K562 (cell line): ENCODE results near the gene ZCWPW1.

Experiments
- ESRRA ChIP-seq: fragments of 450-650 bp; IDR thresholded peaks from 2 replicates; pipeline ENCODE4 v1.6.1; 2014; ENCODE audit warnings: low read depth, mild to moderate bottlenecking, moderate library complexity, borderline replicate concordance
- FOXJ3 ChIP-seq: sonication (generic); formaldehyde crosslinking; IDR thresholded peaks from 2 replicates; pipeline ENCODE4 v1.4.0; 2020; ENCODE audit warnings: mild to moderate bottlenecking, missing genetic modification reagents
- FOXK2 ChIP-seq, 2 experiments: fragments of 450-650 bp; IDR thresholded peaks in 1 of 2; conservative IDR thresholded peaks in 1 of 2; 2 replicates each; pipeline ENCODE4 v1.6.1; 2016; ENCODE audit warnings: low read depth in 2 of 2, mild to moderate bottlenecking in 1 of 2
- SP1 ChIP-seq: sonication (generic); formaldehyde crosslinking; IDR thresholded peaks from 2 replicates; pipeline ENCODE4 v1.8.1; 2022; ENCODE audit warnings: mild to moderate bottlenecking, missing genetic modification reagents
- ZNF76 ChIP-seq: fragments of 250-450 bp; sonication (Bioruptor Pico); IDR thresholded peaks from 2 replicates; pipeline ENCODE4 v1.4.0; 2020; ENCODE audit warnings: mild to moderate bottlenecking, moderate library complexity, borderline replicate concordance
- TF ChIP-seq, protein P1 (sequence below), 3 experiments: IDR thresholded peaks in 2 of 3; conservative IDR thresholded peaks in 1 of 3; 2 replicates each; pipeline ENCODE4 v1.5.1; 2011 to 2012; ENCODE audit warnings: low read length in 3 of 3, mild to moderate bottlenecking in 3 of 3, control low read depth in 2 of 3, improper control_type of control experiment in 1 of 3, inconsistent platforms in 1 of 3, low read depth in 1 of 3, mixed read lengths in 1 of 3, moderate library complexity in 1 of 3; ENCODE audit not compliant: insufficient read depth in 2 of 3

DNA sequence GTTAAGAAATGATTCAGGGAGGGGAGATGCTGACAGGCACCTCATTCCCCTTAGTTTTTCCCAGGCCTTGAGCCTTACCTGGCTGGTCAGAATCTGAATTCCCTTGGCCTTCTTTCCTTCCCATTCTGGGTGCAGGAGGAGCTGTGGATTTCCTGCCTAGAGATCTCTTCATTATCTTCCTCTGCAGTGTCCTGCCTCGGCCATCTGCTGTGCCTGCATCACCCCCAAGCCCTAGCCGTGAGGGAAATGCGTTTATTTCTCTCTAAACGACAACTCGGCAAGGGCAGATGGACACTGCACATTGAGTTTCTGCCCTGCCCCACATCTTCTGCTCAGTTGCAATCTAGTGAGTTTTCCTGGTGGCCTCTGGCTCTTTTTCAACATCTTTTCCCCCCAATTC lies 26.7 kb downstream of the ZCWPW1 start:
- TF ChIP-seq, protein P1, sequence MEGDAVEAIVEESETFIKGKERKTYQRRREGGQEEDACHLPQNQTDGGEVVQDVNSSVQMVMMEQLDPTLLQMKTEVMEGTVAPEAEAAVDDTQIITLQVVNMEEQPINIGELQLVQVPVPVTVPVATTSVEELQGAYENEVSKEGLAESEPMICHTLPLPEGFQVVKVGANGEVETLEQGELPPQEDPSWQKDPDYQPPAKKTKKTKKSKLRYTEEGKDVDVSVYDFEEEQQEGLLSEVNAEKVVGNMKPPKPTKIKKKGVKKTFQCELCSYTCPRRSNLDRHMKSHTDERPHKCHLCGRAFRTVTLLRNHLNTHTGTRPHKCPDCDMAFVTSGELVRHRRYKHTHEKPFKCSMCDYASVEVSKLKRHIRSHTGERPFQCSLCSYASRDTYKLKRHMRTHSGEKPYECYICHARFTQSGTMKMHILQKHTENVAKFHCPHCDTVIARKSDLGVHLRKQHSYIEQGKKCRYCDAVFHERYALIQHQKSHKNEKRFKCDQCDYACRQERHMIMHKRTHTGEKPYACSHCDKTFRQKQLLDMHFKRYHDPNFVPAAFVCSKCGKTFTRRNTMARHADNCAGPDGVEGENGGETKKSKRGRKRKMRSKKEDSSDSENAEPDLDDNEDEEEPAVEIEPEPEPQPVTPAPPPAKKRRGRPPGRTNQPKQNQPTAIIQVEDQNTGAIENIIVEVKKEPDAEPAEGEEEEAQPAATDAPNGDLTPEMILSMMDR (IDR thresholded peaks at IDR 0.05 in 2 of 3, conservative IDR thresholded peaks at IDR 0.05 in 1 of 3; ENCODE audit: insufficient read depth in 2 of 3, low read depth in 1 of 3, low read length in 3 of 3), result no peak
- TF ChIP-seq FOXK2 (conservative IDR thresholded peaks at IDR 0.05 in 1 of 2, IDR thresholded peaks at IDR 0.05 in 1 of 2; ENCODE audit: low read depth in 2 of 2) (no peak), FOXJ3 (CRISPR knock-in tag) (no peak), ZNF76 (CRISPR knock-in tag) (no peak), SP1 (CRISPR knock-in tag) (no peak), ESRRA (no peak)
